Panc1 (cell line): ENCODE results near the gene POLG. TPM values are rescaled to one million over a fixed set of nuclear protein-coding genes. Genes with fewer than 3 reads are reported as not detected.

Experiments
- ATAC-seq: fragments of 200-7000 bp; cut with Tn5 transposase; 2 replicates; pipeline ENCODE4 v1.9.1; 2020; ENCODE audit warnings: mild to moderate bottlenecking, moderate library complexity
- BruUV-seq: library from RNA; stranded (reverse); fragments of 400-500 nt; replicated peaks from 2 replicates; lab custom pipeline; 2021; lab: Mats Ljungman, UMichigan
- CTCF ChIA-PET: fragments of 300-600 bp; sonication (Branson Sonifier 250); formaldehyde crosslinking; loops from one replicate; lab custom pipeline; 2022; ENCODE audit warnings: antibody characterized with exemption; lab: Charles Lee
- POLR2A ChIA-PET: fragments of 300-600 bp; sonication (Branson Sonifier 250); formaldehyde crosslinking; loops from one replicate; lab custom pipeline; 2022; ENCODE audit warnings: antibody characterized with exemption; lab: Charles Lee
- DNase-seq: peaks from one replicate; pipeline ENCODE4 v3.0.0-alpha.2; 2010; ENCODE audit warnings: low read depth, low spot score
- H3K27ac ChIP-seq: 2 replicates; pipeline ENCODE4 v1.5.1; 2011; ENCODE audit warnings: mild to moderate bottlenecking, low read length, inconsistent platforms
- H3K27me3 ChIP-seq: fragments of 200-500 bp; sonication (Bioruptor generic); 2 replicates; pipeline ENCODE4 v1.6.0; 2014; ENCODE audit warnings: low read length, inconsistent platforms; ENCODE audit not compliant: control insufficient read depth, insufficient read depth
- H3K36me3 ChIP-seq: fragments of 200-500 bp; sonication (Bioruptor generic); 2 replicates; pipeline ENCODE4 v1.5.1; 2014; ENCODE audit warnings: inconsistent platforms, mild to moderate bottlenecking, low read length, moderate library complexity; ENCODE audit not compliant: control insufficient read depth, insufficient read depth
- H3K4me1 ChIP-seq: 2 replicates; pipeline ENCODE4 v1.5.1; 2011; ENCODE audit warnings: inconsistent platforms, mild to moderate bottlenecking, low read length, moderate library complexity; ENCODE audit not compliant: control insufficient read depth, insufficient read depth
- H3K4me3 ChIP-seq, 2 experiments: 2 replicates each; pipeline ENCODE4 v1.5.1; 2011 to 2012; ENCODE audit warnings: low read depth in 2 of 2, low read length in 2 of 2, mild to moderate bottlenecking in 2 of 2, inconsistent platforms in 1 of 2, moderate library complexity in 1 of 2
- H3K9me3 ChIP-seq: fragments of 200-500 bp; sonication (Bioruptor generic); 2 replicates; pipeline ENCODE4 v1.5.1; 2014; ENCODE audit warnings: low read depth, mild to moderate bottlenecking, inconsistent platforms, low read length, moderate library complexity; ENCODE audit not compliant: control insufficient read depth, insufficient read depth
- POLR2AphosphoS5 ChIP-seq: IDR thresholded peaks from 2 replicates; pipeline ENCODE4 v1.6.1; 2012; ENCODE audit warnings: mild to moderate bottlenecking, low read depth, low read length, moderate library complexity
- SIN3A ChIP-seq: IDR thresholded peaks from 2 replicates; pipeline ENCODE4 v1.6.1; 2012; ENCODE audit warnings: low read depth, mild to moderate bottlenecking, low read length, moderate library complexity, borderline replicate concordance; ENCODE audit not compliant: insufficient read depth
- TCF7L2 ChIP-seq: IDR thresholded peaks from 2 replicates; pipeline ENCODE4 v1.6.1; 2011; ENCODE audit warnings: mild to moderate bottlenecking, low read depth, low read length, inconsistent platforms
- in situ Hi-C: cut with HindIII; loops from 2 replicates; pipeline ENCODE4 v1.10.0; 2016; ENCODE audit warnings: low sequenced_read_pairs, low pct_unique_long_range_greater_than_20kb
- intact Hi-C: fragments of 100-400 bp; cut with micrococcal nuclease; formaldehyde crosslinking; loops from one replicate; pipeline ENCODE4 v1.10.0; 2022; ENCODE audit not compliant: unreplicated experiment
- total RNA-seq: library from RNA; stranded (reverse); gene quantifications from one replicate; pipeline ENCODE4 v1.2.1, GENCODE V29; 2021; ENCODE audit not compliant: unreplicated experiment
- TF ChIP-seq, protein P1 (sequence below): fragments of 450-650 bp; IDR thresholded peaks from 2 replicates; pipeline ENCODE4 v1.5.1; 2017; ENCODE audit warnings: mild to moderate bottlenecking
- TF ChIP-seq, protein P2 (sequence below), 2 experiments: IDR thresholded peaks; 2 replicates each; pipeline ENCODE4 v1.6.1; 2011 to 2012; ENCODE audit warnings: low read depth in 2 of 2, control low read depth in 1 of 2, low read length in 1 of 2, mild to moderate bottlenecking in 1 of 2, moderate library complexity in 1 of 2; ENCODE audit not compliant: insufficient read depth in 1 of 2

Gene POLG
- total RNA-seq, 1 experiment from 2014 or later = 95.2 TPM

- intact Hi-C loops (no loop called here), in situ Hi-C loops (no loop called here)
- ChIA-PET CTCF (no interaction called here), POLR2A (interaction anchor here (0.6 to 1.1 kb wide), 2 partner anchors 42 to 124 kb away, joined by 3 to 7 read pairs; no protein-coding TSS in a partner anchor)
- Histone ChIP-seq H3K27me3 (no peaks in the 10 kb centered on the region), H3K27ac (no peak overlapping the region), H3K4me1 (peaks cover 26% of the 10 kb centered on the region), H3K4me3 (no peak overlapping the region), H3K36me3 (peaks cover 57% of the 10 kb centered on the region), H3K9me3 (no peaks in the 10 kb centered on the region)
- BruUV-seq = no TSS peak
- no peak for DNase-seq
- ATAC-seq = no peak
- TF ChIP-seq, protein P1, sequence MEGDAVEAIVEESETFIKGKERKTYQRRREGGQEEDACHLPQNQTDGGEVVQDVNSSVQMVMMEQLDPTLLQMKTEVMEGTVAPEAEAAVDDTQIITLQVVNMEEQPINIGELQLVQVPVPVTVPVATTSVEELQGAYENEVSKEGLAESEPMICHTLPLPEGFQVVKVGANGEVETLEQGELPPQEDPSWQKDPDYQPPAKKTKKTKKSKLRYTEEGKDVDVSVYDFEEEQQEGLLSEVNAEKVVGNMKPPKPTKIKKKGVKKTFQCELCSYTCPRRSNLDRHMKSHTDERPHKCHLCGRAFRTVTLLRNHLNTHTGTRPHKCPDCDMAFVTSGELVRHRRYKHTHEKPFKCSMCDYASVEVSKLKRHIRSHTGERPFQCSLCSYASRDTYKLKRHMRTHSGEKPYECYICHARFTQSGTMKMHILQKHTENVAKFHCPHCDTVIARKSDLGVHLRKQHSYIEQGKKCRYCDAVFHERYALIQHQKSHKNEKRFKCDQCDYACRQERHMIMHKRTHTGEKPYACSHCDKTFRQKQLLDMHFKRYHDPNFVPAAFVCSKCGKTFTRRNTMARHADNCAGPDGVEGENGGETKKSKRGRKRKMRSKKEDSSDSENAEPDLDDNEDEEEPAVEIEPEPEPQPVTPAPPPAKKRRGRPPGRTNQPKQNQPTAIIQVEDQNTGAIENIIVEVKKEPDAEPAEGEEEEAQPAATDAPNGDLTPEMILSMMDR = no peak
- TF ChIP-seq TCF7L2 = no peak
These were observed 4.5 kb downstream of the POLG start for GRCh38 chr15:89330119-89330518.

GRCh38 chr15:89329329-89330084, 5.1 kb downstream of the POLG start:
- TF ChIP-seq, protein P1 = no peak
- TF ChIP-seq SIN3A = no peak
- no peak for TF ChIP-seq TCF7L2
- no peak for TF ChIP-seq POLR2AphosphoS5
- TF ChIP-seq, protein P2, sequence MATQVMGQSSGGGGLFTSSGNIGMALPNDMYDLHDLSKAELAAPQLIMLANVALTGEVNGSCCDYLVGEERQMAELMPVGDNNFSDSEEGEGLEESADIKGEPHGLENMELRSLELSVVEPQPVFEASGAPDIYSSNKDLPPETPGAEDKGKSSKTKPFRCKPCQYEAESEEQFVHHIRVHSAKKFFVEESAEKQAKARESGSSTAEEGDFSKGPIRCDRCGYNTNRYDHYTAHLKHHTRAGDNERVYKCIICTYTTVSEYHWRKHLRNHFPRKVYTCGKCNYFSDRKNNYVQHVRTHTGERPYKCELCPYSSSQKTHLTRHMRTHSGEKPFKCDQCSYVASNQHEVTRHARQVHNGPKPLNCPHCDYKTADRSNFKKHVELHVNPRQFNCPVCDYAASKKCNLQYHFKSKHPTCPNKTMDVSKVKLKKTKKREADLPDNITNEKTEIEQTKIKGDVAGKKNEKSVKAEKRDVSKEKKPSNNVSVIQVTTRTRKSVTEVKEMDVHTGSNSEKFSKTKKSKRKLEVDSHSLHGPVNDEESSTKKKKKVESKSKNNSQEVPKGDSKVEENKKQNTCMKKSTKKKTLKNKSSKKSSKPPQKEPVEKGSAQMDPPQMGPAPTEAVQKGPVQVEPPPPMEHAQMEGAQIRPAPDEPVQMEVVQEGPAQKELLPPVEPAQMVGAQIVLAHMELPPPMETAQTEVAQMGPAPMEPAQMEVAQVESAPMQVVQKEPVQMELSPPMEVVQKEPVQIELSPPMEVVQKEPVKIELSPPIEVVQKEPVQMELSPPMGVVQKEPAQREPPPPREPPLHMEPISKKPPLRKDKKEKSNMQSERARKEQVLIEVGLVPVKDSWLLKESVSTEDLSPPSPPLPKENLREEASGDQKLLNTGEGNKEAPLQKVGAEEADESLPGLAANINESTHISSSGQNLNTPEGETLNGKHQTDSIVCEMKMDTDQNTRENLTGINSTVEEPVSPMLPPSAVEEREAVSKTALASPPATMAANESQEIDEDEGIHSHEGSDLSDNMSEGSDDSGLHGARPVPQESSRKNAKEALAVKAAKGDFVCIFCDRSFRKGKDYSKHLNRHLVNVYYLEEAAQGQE (IDR thresholded peaks at IDR 0.05; ENCODE audit: insufficient read depth in 1 of 2, low read depth in 2 of 2, low read length in 1 of 2) = no peak
- Histone ChIP-seq H3K36me3 (peaks cover 61% of the 10 kb centered on the region), H3K27me3 (no peaks in the 10 kb centered on the region), H3K4me3 (no peak overlapping the region), H3K27ac (no peak overlapping the region), H3K4me1 (peaks cover 26% of the 10 kb centered on the region), H3K9me3 (no peaks in the 10 kb centered on the region)
- CTCF ChIA-PET = no interaction called here
- ATAC-seq = no peak
- POLR2A ChIA-PET = interaction anchor here (0.6 to 1.1 kb wide), 2 partner anchors 41 to 123 kb away, joined by 3 to 7 read pairs; no protein-coding TSS in a partner anchor
- in situ Hi-C loops (no loop called here), intact Hi-C loops (no loop called here)
- no peak for DNase-seq
- BruUV-seq = no TSS peak
